PC-3 (cell line): ENCODE results near the gene ASCC3.

Experiments used
- EZH2 ChIP-seq: fragments of 300-600 bp; sonication (generic); IDR thresholded peaks from one replicate; pipeline ENCODE4 v1.6.1; 2017; ENCODE audit warnings: antibody characterized with exemption, mild to moderate bottlenecking, low read length; ENCODE audit not compliant: unreplicated experiment
- TF ChIP-seq, protein P1 (sequence below): fragments of 300-600 bp; sonication (generic); conservative IDR thresholded peaks from 2 replicates; pipeline ENCODE4 v1.5.1; 2017; ENCODE audit warnings: antibody characterized with exemption, low read depth, mild to moderate bottlenecking, low read length

DNA sequence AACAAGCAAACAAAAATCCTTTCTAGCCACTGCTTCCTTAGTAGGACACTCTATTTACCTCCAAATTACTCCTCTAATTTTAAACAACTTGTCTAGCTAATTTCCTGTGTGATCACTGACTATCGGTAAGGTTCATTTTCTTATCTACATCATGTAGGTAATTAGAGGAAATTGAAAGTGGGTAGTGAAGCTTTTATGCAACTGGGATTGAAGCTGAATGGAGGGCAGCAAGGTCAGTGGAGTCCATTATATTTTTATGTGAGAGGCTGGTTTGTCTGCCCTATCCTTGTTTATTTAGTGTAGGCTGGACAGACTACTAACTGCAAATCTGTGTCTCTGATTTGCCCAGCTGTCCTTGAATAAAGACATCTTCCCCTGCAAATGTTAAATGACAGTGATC lies 327.9 kb downstream of the ASCC3 start:
- TF ChIP-seq, protein P1, sequence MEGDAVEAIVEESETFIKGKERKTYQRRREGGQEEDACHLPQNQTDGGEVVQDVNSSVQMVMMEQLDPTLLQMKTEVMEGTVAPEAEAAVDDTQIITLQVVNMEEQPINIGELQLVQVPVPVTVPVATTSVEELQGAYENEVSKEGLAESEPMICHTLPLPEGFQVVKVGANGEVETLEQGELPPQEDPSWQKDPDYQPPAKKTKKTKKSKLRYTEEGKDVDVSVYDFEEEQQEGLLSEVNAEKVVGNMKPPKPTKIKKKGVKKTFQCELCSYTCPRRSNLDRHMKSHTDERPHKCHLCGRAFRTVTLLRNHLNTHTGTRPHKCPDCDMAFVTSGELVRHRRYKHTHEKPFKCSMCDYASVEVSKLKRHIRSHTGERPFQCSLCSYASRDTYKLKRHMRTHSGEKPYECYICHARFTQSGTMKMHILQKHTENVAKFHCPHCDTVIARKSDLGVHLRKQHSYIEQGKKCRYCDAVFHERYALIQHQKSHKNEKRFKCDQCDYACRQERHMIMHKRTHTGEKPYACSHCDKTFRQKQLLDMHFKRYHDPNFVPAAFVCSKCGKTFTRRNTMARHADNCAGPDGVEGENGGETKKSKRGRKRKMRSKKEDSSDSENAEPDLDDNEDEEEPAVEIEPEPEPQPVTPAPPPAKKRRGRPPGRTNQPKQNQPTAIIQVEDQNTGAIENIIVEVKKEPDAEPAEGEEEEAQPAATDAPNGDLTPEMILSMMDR = no peak
- no peak for TF ChIP-seq EZH2
